GM06990 (cell line): ENCODE results near the gene TOLLIP.

Source experiments
- DNase-seq: peaks from one replicate; pipeline ENCODE4 v3.0.0-alpha.2; 2011; ENCODE audit not compliant: insufficient read length; ENCODE audit errors: extremely low read depth
- H3K27me3 ChIP-seq: replicated peaks from 2 replicates; pipeline ENCODE4 v1.6.0; 2011; ENCODE audit warnings: low read length; ENCODE audit not compliant: control insufficient read depth, insufficient read depth
- H3K36me3 ChIP-seq: 2 replicates; pipeline ENCODE4 v1.5.1; 2011; ENCODE audit warnings: low read length; ENCODE audit not compliant: control insufficient read depth, insufficient read depth
- H3K4me3 ChIP-seq: replicated peaks from 2 replicates; pipeline ENCODE4 v1.5.1; 2011; ENCODE audit warnings: low read depth, mild to moderate bottlenecking, control low read depth, low read length
- TF ChIP-seq, protein P1 (sequence below): IDR thresholded peaks from 2 replicates; pipeline ENCODE4 v1.5.1; 2011; ENCODE audit warnings: low read length, control low read depth, mild to moderate bottlenecking, inconsistent platforms; ENCODE audit not compliant: insufficient read depth, poor library complexity, severe bottlenecking

TOLLIP gene

DNA sequence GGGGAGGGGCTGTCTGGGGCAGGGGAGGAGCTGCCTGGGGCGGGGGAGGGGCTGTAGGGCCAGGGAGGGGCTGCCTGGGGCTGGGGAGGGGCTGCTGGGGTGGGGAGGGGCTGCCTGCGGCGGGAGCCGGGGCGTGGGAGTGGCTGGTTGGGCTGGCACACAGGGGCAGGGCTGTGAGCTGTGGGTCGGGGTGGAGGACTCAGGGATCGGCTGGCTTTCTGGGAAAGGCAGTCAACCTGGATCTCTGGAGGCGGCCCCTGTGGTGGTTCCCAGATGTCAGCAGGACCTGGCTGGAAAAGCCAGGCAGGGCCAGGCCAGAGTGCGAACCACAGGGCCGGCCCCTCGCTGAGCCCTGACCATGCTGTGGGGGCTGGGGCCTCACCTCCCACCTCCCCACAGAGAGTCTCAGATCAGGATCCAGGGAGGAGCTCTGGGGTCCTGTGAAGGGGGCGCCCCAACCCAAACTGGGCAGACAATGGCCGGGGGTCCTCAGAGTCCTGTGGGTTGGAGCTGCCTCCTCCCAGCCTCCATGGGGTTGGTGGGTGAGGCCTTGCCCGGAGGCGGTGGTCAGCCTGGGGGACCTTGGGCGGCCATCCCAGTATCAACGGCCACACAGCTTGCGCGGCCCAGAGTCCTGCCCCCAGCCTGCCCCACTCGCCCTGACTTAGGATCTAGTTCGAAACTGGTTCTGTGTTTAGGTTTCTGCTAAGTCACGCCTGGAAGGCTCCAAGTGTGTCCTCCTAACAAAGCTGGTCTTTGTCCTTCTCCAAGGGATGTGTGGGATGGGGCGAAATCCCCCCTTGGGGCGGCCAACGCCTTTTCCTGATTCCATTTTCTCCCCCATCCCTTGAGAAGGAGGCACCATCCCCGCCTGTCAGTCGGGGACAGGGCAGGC lies 84.7 kb downstream of the TOLLIP start:
- H3K4me3 ChIP-seq = no peak overlapping the region
- TF ChIP-seq, protein P1, sequence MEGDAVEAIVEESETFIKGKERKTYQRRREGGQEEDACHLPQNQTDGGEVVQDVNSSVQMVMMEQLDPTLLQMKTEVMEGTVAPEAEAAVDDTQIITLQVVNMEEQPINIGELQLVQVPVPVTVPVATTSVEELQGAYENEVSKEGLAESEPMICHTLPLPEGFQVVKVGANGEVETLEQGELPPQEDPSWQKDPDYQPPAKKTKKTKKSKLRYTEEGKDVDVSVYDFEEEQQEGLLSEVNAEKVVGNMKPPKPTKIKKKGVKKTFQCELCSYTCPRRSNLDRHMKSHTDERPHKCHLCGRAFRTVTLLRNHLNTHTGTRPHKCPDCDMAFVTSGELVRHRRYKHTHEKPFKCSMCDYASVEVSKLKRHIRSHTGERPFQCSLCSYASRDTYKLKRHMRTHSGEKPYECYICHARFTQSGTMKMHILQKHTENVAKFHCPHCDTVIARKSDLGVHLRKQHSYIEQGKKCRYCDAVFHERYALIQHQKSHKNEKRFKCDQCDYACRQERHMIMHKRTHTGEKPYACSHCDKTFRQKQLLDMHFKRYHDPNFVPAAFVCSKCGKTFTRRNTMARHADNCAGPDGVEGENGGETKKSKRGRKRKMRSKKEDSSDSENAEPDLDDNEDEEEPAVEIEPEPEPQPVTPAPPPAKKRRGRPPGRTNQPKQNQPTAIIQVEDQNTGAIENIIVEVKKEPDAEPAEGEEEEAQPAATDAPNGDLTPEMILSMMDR = no peak
- H3K27me3 ChIP-seq = no peaks in the 10 kb centered on the region
- DNase-seq = no peak
- no peaks in the 10 kb centered on the region for H3K36me3 ChIP-seq
